Mammary epithelial cell (primary cell): ENCODE data around the gene LCN12.

Experiments
- CTCF ChIP-seq, 2 donors: IDR thresholded peaks in 1 of 2; conservative IDR thresholded peaks in 1 of 2; 2 replicates each; pipeline ENCODE4 v1.5.1; 2011 to 2012; ENCODE audit warnings: inconsistent platforms in 2 of 2, low read length in 2 of 2, mild to moderate bottlenecking in 2 of 2, control low read depth in 1 of 2, low read depth in 1 of 2; ENCODE audit not compliant: insufficient read depth in 1 of 2; ENCODE audit errors: extremely low read depth in 1 of 2
- EZH2 ChIP-seq: IDR thresholded peaks from 2 replicates; pipeline ENCODE4 v1.6.1; 2012; ENCODE audit warnings: low read length, inconsistent platforms, borderline replicate concordance

- TF ChIP-seq CTCF (conservative IDR thresholded peaks at IDR 0.05 in 1 of 2, IDR thresholded peaks at IDR 0.05 in 1 of 2; ENCODE audit: extremely low read depth in 1 of 2, insufficient read depth in 1 of 2, low read depth in 1 of 2, low read length in 2 of 2) = no peak
- TF ChIP-seq EZH2 = no peak
These were observed 20.3 kb downstream of the LCN12 start for GRCh38 chr9:136972335-136972734.
